HG03565 (cell line): Measurements from ENCODE around the gene SSR4.

Experiments used
- ATAC-seq: cut with Tn5 transposase; IDR thresholded peaks from one replicate; pipeline ENCODE4 v1.9.1; 2021; ENCODE audit warnings: mild to moderate bottlenecking, moderate library complexity; ENCODE audit not compliant: unreplicated experiment

The SSR4 gene

GRCh38 chrX:153769158-153769864 is 25.2 kb upstream of the SSR4 start:
- ATAC-seq = no peak

- no peak for ATAC-seq
Measured at GRCh38 chrX:153769865-153770600, 24.4 kb upstream of the SSR4 start.

- ATAC-seq = no peak
Measured at GRCh38 chrX:153770601-153771414, 23.7 kb upstream of the SSR4 start.

GRCh38 chrX:153771415-153772315 is 22.8 kb upstream of the SSR4 start:
- no peak for ATAC-seq

- ATAC-seq = no peak
Measured at GRCh38 chrX:153772316-153773217, 21.9 kb upstream of the SSR4 start.

GRCh38 chrX:153773218-153773611 is 21.3 kb upstream of the SSR4 start:
- ATAC-seq = no peak

GRCh38 chrX:153773741-153774575 is 20.5 kb upstream of the SSR4 start:
- ATAC-seq = no peak

- no peak for ATAC-seq
Measured at GRCh38 chrX:153774576-153775292, 19.7 kb upstream of the SSR4 start.

- ATAC-seq = no peak
Measured at GRCh38 chrX:153775293-153776119, 19.0 kb upstream of the SSR4 start.

GRCh38 chrX:153776120-153776599 is 18.3 kb upstream of the SSR4 start:
- ATAC-seq = no peak

- ATAC-seq = no peak
Measured at GRCh38 chrX:153776611-153777045, 17.8 kb upstream of the SSR4 start.

GRCh38 chrX:153777261-153778090 is 17.0 kb upstream of the SSR4 start:
- ATAC-seq = no peak

- ATAC-seq = no peak
Measured at GRCh38 chrX:153778181-153778580, 16.3 kb upstream of the SSR4 start.

GRCh38 chrX:153778684-153779101 is 15.8 kb upstream of the SSR4 start:
- ATAC-seq = no peak

GRCh38 chrX:153779891-153780677 is 14.4 kb upstream of the SSR4 start:
- no peak for ATAC-seq
